ENCODE measurements around the gene GZMB.

DNA sequence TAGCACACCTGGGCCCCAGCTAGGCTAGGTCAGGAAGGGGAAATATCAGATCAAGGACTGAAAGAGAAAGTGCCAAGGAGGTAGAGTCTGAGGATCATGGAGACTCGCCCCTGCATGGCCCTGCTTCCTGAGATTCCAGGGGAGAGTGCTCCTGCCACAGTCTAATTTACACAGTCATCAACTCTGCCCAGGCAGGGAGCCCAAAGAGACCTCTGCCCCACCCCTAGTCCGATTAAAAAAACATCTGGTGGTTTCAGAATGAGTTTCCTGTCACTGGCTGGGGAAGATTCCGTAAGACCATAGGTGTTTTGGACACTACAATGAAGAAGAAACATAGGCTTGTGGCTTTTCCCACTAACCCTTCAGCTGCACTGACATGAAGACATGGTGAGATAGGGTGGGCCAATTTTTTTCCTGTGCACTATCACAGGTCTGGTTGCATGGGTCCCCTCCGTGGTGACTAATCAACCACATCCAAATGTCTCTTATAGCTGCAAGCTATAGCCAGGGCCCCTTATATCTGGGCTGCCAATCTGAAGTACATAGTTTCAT lies 31.5 kb upstream of the GZMB start:
- no peak for TF ChIP-seq PHF5A (CRISPR knock-in tag; IDR thresholded peaks at IDR 0.05; ENCODE audit: low read depth, unreplicated experiment)
- TF ChIP-seq, protein P1, sequence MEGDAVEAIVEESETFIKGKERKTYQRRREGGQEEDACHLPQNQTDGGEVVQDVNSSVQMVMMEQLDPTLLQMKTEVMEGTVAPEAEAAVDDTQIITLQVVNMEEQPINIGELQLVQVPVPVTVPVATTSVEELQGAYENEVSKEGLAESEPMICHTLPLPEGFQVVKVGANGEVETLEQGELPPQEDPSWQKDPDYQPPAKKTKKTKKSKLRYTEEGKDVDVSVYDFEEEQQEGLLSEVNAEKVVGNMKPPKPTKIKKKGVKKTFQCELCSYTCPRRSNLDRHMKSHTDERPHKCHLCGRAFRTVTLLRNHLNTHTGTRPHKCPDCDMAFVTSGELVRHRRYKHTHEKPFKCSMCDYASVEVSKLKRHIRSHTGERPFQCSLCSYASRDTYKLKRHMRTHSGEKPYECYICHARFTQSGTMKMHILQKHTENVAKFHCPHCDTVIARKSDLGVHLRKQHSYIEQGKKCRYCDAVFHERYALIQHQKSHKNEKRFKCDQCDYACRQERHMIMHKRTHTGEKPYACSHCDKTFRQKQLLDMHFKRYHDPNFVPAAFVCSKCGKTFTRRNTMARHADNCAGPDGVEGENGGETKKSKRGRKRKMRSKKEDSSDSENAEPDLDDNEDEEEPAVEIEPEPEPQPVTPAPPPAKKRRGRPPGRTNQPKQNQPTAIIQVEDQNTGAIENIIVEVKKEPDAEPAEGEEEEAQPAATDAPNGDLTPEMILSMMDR (CRISPR knock-in tag; IDR thresholded peaks at IDR 0.05): no peak
- no peak for TF ChIP-seq ZFX (CRISPR knock-in tag; IDR thresholded peaks at IDR 0.05; ENCODE audit: low read depth)
- TF ChIP-seq THYN1 (CRISPR knock-in tag; IDR thresholded peaks at IDR 0.05; ENCODE audit: borderline replicate concordance, low read depth): no peak
- TF ChIP-seq NFKB2 (CRISPR knock-in tag; IDR thresholded peaks at IDR 0.05; ENCODE audit: borderline replicate concordance): no peak
- no peak for TF ChIP-seq SMC3 (IDR thresholded peaks at IDR 0.05; ENCODE audit: low read length)
- no peak for TF ChIP-seq POLR2AphosphoS5 (IDR thresholded peaks at IDR 0.05; ENCODE audit: low read depth, low read length)
- TF ChIP-seq TCF7L2 (IDR thresholded peaks at IDR 0.05; ENCODE audit: low read depth, low read length): no peak
- no peak for TF ChIP-seq SRSF9 (IDR thresholded peaks at IDR 0.05; ENCODE audit: borderline replicate concordance, insufficient read depth, low read depth, low read length, poor library complexity, severe bottlenecking)
- TF ChIP-seq KLF13 (CRISPR knock-in tag; IDR thresholded peaks at IDR 0.05): no peak
